Prostate gland (tissue), 2 donors: Measurements from ENCODE around the gene POU4F3. TPM values are rescaled to one million over a fixed set of nuclear protein-coding genes. Genes with fewer than 3 reads are reported as not detected.

Experiments used
- DNase-seq: peaks from one replicate; pipeline ENCODE4 v3.0.0-alpha.2; 2019; ENCODE audit warnings: low spot score
- H3K27ac ChIP-seq, 2 donors: fragments of 200-600 bp; sonication (generic); 2 replicates each; pipeline ENCODE4 v1.5.1; 2017 to 2019
- H3K27me3 ChIP-seq: fragments of 200-600 bp; sonication (generic); replicated peaks from 2 replicates; pipeline ENCODE4 v1.5.1; 2019; ENCODE audit not compliant: insufficient read depth
- H3K36me3 ChIP-seq, 2 donors: fragments of 200-600 bp; sonication (generic); 1 replicate in 1 of 2; 2 replicates in 1 of 2; pipeline versions ENCODE4 v1.5.1 to v1.8.1; 2017 to 2019
- H3K4me1 ChIP-seq: fragments of 200-600 bp; sonication (generic); replicated peaks from 2 replicates; pipeline ENCODE4 v1.5.1; 2019
- H3K4me3 ChIP-seq, 2 donors: fragments of 200-600 bp; sonication (generic); 2 replicates each; pipeline ENCODE4 v1.5.1; 2017 to 2019
- H3K9me3 ChIP-seq: fragments of 200-600 bp; sonication (generic); 2 replicates; pipeline ENCODE4 v1.5.1; 2017
- POLR2A ChIP-seq: fragments of 450-650 bp; IDR thresholded peaks from one replicate; pipeline ENCODE4 v1.6.1; 2016; ENCODE audit warnings: antibody characterized with exemption, mild to moderate bottlenecking
- POLR2AphosphoS5 ChIP-seq: sonication (generic); formaldehyde crosslinking; IDR thresholded peaks from one replicate; pipeline ENCODE4 v1.6.1; 2017; ENCODE audit warnings: antibody characterized with exemption
- WGBS: methylation state at CpG from one replicate; pipeline ENCODE4 v1.1.5; 2018; 5-methylcytosine and 5-hydroxymethylcytosine counted together
- intact Hi-C: fragments of 100-400 bp; cut with DNase I; formaldehyde crosslinking; loops from one replicate; pipeline ENCODE4 v1.14.2; 2022
- total RNA-seq, 2 donors: library from RNA; depleted of rRNA; stranded (reverse); fragments of >200 nt; gene quantifications; one replicate each; pipeline ENCODE4 v1.1.0, GENCODE V29; 2016
- TF ChIP-seq, protein P1 (sequence below), 4 experiments: fragments of 200-600 bp in 2 of 4; fragments of 450-650 bp in 2 of 4; sonication (generic) in 2 of 4; IDR thresholded peaks; 1 replicate in 3 of 4; 2 replicates in 1 of 4; pipeline ENCODE4 v1.5.1; 2016 to 2019; ENCODE audit warnings: antibody characterized with exemption in 4 of 4, mild to moderate bottlenecking in 2 of 4, moderate library complexity in 2 of 4

The POU4F3 gene
- total RNA-seq, 2 donors from 2014 or later = not detected

GRCh38 chr5:146388386-146388785 lies 49.7 kb downstream of the POU4F3 start:
- DNase-seq = no peak
- intact Hi-C loops = no loop called here
- Histone ChIP-seq H3K4me3 (no peak overlapping the region), H3K27me3 (no peaks in the 10 kb centered on the region), H3K27ac (no peak overlapping the region), H3K36me3 (no peaks in the 10 kb centered on the region), H3K4me1 (no peaks in the 10 kb centered on the region), H3K9me3 (no peaks in the 10 kb centered on the region)
- TF ChIP-seq POLR2A (no peak), POLR2AphosphoS5 (no peak)
- TF ChIP-seq, protein P1, sequence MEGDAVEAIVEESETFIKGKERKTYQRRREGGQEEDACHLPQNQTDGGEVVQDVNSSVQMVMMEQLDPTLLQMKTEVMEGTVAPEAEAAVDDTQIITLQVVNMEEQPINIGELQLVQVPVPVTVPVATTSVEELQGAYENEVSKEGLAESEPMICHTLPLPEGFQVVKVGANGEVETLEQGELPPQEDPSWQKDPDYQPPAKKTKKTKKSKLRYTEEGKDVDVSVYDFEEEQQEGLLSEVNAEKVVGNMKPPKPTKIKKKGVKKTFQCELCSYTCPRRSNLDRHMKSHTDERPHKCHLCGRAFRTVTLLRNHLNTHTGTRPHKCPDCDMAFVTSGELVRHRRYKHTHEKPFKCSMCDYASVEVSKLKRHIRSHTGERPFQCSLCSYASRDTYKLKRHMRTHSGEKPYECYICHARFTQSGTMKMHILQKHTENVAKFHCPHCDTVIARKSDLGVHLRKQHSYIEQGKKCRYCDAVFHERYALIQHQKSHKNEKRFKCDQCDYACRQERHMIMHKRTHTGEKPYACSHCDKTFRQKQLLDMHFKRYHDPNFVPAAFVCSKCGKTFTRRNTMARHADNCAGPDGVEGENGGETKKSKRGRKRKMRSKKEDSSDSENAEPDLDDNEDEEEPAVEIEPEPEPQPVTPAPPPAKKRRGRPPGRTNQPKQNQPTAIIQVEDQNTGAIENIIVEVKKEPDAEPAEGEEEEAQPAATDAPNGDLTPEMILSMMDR (IDR thresholded peaks at IDR 0.05) = no peak
- WGBS = 50% methylated on average over 2 of the region's 2 CpGs

- intact Hi-C loops = no loop called here
- no peaks in the 10 kb centered on the region for H3K9me3 ChIP-seq
- no peaks in the 10 kb centered on the region for H3K36me3 ChIP-seq
- H3K4me3 ChIP-seq = no peak overlapping the region
- H3K27me3 ChIP-seq = no peaks in the 10 kb centered on the region
- H3K4me1 ChIP-seq = no peaks in the 10 kb centered on the region
- no peak for DNase-seq
- no peak for TF ChIP-seq POLR2AphosphoS5
- no peak for TF ChIP-seq POLR2A
- TF ChIP-seq, protein P1 (IDR thresholded peaks at IDR 0.05) = no peak
- 42% methylated on average over 2 of the region's 2 CpGs for WGBS
- H3K27ac ChIP-seq = no peak overlapping the region
Observed at GRCh38 chr5:146390469-146390868, 51.8 kb downstream of the POU4F3 start.

Other genes with a start within 250 kb of the POU4F3 start
- not detected for gene PLAC8L1, start 233.3 kb upstream of the POU4F3 start, total RNA-seq
- gene LARS1, start 156.2 kb upstream of the POU4F3 start, total RNA-seq = 10 to 100 TPM; 66.3 to 69.5 TPM
- 10 to 100 TPM; 20.9 to 58.9 TPM for gene RBM27, start 135.2 kb upstream of the POU4F3 start, total RNA-seq
- 10 to 100 TPM; 41.4 to 83.0 TPM for gene TCERG1, start 108.5 kb downstream of the POU4F3 start, total RNA-seq
- not detected for gene GPR151, start 177.4 kb downstream of the POU4F3 start, total RNA-seq